Measurements from ENCODE around the gene SKIC3.

SKIC3 gene

GRCh38 chr5:95557841-95558240 lies 3.1 kb upstream of the SKIC3 start:
- no peak overlapping the region for H3K4me3 ChIP-seq (replicated peaks; ENCODE audit: low read depth, low read length)
- no peak for DNase-seq (ENCODE audit: low read depth)
- TF ChIP-seq, protein P1, sequence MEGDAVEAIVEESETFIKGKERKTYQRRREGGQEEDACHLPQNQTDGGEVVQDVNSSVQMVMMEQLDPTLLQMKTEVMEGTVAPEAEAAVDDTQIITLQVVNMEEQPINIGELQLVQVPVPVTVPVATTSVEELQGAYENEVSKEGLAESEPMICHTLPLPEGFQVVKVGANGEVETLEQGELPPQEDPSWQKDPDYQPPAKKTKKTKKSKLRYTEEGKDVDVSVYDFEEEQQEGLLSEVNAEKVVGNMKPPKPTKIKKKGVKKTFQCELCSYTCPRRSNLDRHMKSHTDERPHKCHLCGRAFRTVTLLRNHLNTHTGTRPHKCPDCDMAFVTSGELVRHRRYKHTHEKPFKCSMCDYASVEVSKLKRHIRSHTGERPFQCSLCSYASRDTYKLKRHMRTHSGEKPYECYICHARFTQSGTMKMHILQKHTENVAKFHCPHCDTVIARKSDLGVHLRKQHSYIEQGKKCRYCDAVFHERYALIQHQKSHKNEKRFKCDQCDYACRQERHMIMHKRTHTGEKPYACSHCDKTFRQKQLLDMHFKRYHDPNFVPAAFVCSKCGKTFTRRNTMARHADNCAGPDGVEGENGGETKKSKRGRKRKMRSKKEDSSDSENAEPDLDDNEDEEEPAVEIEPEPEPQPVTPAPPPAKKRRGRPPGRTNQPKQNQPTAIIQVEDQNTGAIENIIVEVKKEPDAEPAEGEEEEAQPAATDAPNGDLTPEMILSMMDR (IDR thresholded peaks at IDR 0.05; ENCODE audit: low read length, missing control alignments): no peak

DNA sequence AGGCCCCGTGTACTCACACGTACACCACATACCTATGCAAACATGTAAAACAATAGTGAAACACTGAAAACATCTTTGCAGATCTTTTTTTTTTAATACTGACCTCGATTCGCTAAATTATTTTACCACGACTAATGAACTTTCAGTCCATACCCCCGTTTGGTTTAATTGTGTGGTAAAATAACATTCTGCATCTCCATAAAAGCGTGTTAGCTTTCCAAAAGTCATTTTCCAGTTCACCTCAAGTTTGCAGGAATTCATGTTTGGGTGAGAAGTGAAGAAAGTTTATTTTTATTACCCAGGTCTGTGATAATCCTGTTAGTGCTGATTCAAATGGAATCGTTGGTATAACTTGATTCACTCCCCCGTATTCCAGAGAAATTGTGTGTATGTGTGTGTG lies 776 bp upstream of the SKIC3 start:
- peak; percentile 24 for DNase-seq (ENCODE audit: low read depth)
- TF ChIP-seq, protein P1 (IDR thresholded peaks at IDR 0.05; ENCODE audit: low read length, missing control alignments): no peak
- peak overlapping the region; percentile 94 for H3K4me3 ChIP-seq (replicated peaks; ENCODE audit: low read depth, low read length)

DNA sequence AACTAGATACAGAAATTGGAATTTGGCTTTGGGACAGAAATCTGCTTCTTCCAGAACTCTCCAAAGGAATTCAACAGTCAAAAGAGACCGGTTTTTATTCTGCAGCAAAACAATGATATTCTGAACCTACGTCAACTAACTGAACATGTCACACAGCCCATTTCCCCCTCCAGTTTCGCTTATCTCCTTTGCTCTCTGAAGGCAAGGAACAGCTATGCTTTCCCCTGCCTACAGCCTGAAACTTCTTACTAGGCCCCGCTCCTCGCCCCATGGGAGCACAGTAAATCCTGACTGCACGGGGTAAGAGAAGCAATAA lies 488 bp downstream of the SKIC3 start:
- peak overlapping the region; percentile 94 for H3K4me3 ChIP-seq (replicated peaks; ENCODE audit: low read depth, low read length)
- TF ChIP-seq, protein P1 (IDR thresholded peaks at IDR 0.05; ENCODE audit: low read length, missing control alignments): no peak
- peak; percentile 50 for DNase-seq (ENCODE audit: low read depth)

DNA sequence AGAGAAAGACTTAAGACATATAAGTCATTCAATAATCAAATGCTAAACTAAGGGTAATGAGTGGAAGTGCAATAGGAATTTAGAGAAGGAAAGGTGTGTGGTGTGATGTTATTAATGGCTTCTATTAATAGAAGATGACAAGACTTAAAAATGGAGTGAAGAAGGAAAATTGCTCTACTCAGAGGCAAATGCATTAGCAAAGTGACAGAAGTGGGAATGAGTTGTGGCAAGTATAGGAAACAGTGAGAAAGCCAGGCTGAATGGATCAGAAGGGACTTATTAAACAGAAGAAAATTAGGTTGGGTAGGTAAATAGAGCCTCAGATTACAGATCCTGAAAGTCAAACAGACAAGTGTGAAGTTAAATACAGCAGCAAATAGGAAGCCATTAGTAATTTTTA lies 5.7 kb downstream of the SKIC3 start:
- TF ChIP-seq, protein P1 (IDR thresholded peaks at IDR 0.05; ENCODE audit: low read length, missing control alignments): no peak
- no peak overlapping the region for H3K4me3 ChIP-seq (replicated peaks; ENCODE audit: low read depth, low read length)
- DNase-seq (ENCODE audit: low read depth): no peak

DNA sequence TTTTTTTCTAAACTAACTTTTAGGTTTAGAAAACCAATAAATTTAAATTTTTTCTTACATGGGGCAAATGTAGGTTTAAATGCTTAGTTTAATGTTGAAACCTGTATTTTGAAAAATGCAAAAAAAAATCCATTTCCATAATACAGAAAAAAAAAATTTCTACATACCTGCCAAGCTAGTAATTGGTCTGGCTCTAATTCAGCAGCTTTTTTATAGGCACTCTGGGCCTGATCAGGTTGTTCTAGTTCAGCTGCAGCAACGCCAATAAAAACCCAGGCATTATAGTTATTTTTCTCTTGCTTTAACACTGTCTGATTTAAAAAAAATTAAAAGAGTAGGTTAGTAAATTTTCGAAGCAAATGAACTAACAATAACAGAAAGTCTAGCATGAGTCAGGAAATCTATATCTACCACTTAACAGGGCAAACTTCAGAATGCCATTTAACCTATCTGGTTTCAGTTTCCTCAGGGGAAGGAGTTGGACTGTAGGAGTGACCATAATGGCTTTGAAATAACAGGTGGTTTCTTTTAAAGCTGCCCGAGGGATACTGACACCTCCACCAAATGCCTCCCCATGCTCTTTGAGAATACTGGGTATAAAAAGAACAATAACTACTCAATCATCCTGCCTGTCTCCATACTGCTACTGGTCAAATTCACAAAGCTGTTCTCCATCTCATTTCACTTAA lies 11.6 kb downstream of the SKIC3 start:
- H3K4me3 ChIP-seq (replicated peaks; ENCODE audit: low read depth, low read length): no peak overlapping the region
- peak; percentile 34 for DNase-seq (ENCODE audit: low read depth)

DNA sequence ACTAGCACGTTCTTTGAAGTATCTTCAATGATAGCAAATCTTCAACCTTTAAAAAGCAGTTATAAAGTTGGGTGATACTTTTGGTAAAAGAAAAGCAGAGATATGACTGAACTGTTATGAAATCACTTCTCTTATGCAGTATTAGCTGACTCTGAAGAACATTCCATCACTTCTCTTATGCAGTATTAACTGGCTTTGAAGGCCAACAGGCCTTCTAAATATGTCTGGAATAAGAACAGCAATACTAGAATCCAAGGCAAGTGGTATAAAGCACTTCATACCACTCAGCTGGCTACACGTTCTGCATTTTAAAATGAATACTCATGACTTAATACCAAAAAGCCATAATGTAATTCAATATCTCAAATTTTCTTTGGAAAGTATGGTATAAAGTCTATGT lies 17.3 kb downstream of the SKIC3 start:
- no peak overlapping the region for H3K4me3 ChIP-seq (replicated peaks; ENCODE audit: low read depth, low read length)
- TF ChIP-seq, protein P1 (IDR thresholded peaks at IDR 0.05; ENCODE audit: low read length, missing control alignments): no peak
- DNase-seq (ENCODE audit: low read depth): peak; percentile 7

More for the DNA sequence above, 11.6 kb downstream of the SKIC3 start:
- TF ChIP-seq, protein P1 (IDR thresholded peaks at IDR 0.05; ENCODE audit: low read length, missing control alignments): no peak

- no peak overlapping the region for H3K4me3 ChIP-seq (replicated peaks; ENCODE audit: low read depth, low read length)
- DNase-seq (ENCODE audit: low read depth): peak; percentile 16
- TF ChIP-seq, protein P1 (IDR thresholded peaks at IDR 0.05; ENCODE audit: low read length, missing control alignments): no peak
These were observed 21.0 kb downstream of the SKIC3 start for GRCh38 chr5:95533761-95534160.
